ENCODE data around the gene ADAT2. TPM values are rescaled to one million over a fixed set of nuclear protein-coding genes. Genes with fewer than 3 reads are reported as not detected.

Gene ADAT2
- total RNA-seq, 4 donors from 2014 or later = 1.7 to 11.3 (median 6.1) TPM

GRCh38 chr6:143374014-143374413 lies 76.5 kb downstream of the ADAT2 start:
- Histone ChIP-seq H3K27ac (no peak overlapping the region), H3K4me1 (no peaks in the 10 kb centered on the region), H3K36me3 (no peaks in the 10 kb centered on the region), H3K4me3 (no peak overlapping the region), H3K27me3 (no peaks in the 10 kb centered on the region), H3K9me3 (no peaks in the 10 kb centered on the region)
- no peak for DNase-seq
- no peak for TF ChIP-seq POLR2A (IDR thresholded peaks at IDR 0.05)
- no peak for TF ChIP-seq CTCF (IDR thresholded peaks at IDR 0.05)

Small RNAs within 50 kb of the gene (small RNA-seq; reads per million reads assigned to genes)
- 0 reads per million in 2 donors for gene RNA5SP221

Other genes with a start within 250 kb of the ADAT2 start
- 10 to 100 TPM in 3 of 4 donors, 1 to 10 TPM in 1; 4.1 to 16.6 (median 12.7) TPM for gene PEX3, start 110 bp upstream of the ADAT2 start, total RNA-seq
- gene FUCA2, start 61.0 kb upstream of the ADAT2 start, total RNA-seq = 10 to 100 TPM; 47.3 to 78.8 (median 54.4) TPM
- 10 to 100 TPM; 39.8 to 99.0 (median 49.3) TPM for gene PHACTR2, start 227.3 kb upstream of the ADAT2 start, total RNA-seq

All from Peyer's patch (tissue), 4 donors.